HEK293 (cell line): Measurements from ENCODE around the gene FOXN3.

Experiments
- KLF9 ChIP-seq: fragments of 450-650 bp; formaldehyde crosslinking; IDR thresholded peaks from 2 replicates; pipeline ENCODE4 v1.5.1; 2016; ENCODE audit warnings: missing biosample characterization, missing genetic modification characterization, low read depth
- YY1 ChIP-seq: fragments of 450-650 bp; formaldehyde crosslinking; IDR thresholded peaks from 2 replicates; pipeline ENCODE4 v1.5.1; 2018; ENCODE audit warnings: missing biosample characterization, missing genetic modification characterization
- ZBTB21 ChIP-seq: fragments of 450-650 bp; formaldehyde crosslinking; IDR thresholded peaks from 2 replicates; pipeline ENCODE4 v1.5.1; 2017; ENCODE audit warnings: missing biosample characterization, missing genetic modification characterization
- ZNF146 ChIP-seq: fragments of 450-650 bp; formaldehyde crosslinking; IDR thresholded peaks from 2 replicates; pipeline ENCODE4 v1.5.1; 2016; ENCODE audit warnings: missing biosample characterization, missing genetic modification characterization
- ZNF274 ChIP-seq, 2 experiments: fragments of 200-500 bp in 1 of 2; fragments of 450-650 bp in 1 of 2; sonication (Bioruptor generic) in 1 of 2; formaldehyde crosslinking in 1 of 2; IDR thresholded peaks; 2 replicates each; pipeline versions ENCODE4 v1.5.1 to v1.6.1; 2014 to 2016; ENCODE audit warnings: borderline replicate concordance in 1 of 2, inconsistent platforms in 1 of 2, low read length in 1 of 2, missing biosample characterization in 1 of 2, missing genetic modification characterization in 1 of 2
- ZNF37A ChIP-seq: fragments of 450-650 bp; IDR thresholded peaks from 2 replicates; pipeline ENCODE4 v1.5.1; 2018; ENCODE audit warnings: missing biosample characterization, missing genetic modification characterization
- ZNF423 ChIP-seq: fragments of 450-650 bp; formaldehyde crosslinking; IDR thresholded peaks from 2 replicates; pipeline ENCODE4 v1.5.1; 2016; ENCODE audit warnings: missing biosample characterization, missing genetic modification characterization
- ZNF544 ChIP-seq: fragments of 450-650 bp; formaldehyde crosslinking; IDR thresholded peaks from 2 replicates; pipeline ENCODE4 v1.5.0; 2017; ENCODE audit warnings: missing biosample characterization, missing genetic modification characterization
- ZNF629 ChIP-seq: fragments of 450-650 bp; formaldehyde crosslinking; IDR thresholded peaks from 2 replicates; pipeline ENCODE4 v1.5.1; 2017; ENCODE audit warnings: missing biosample characterization, missing genetic modification characterization
- ZNF785 ChIP-seq: fragments of 450-650 bp; formaldehyde crosslinking; IDR thresholded peaks from 2 replicates; pipeline ENCODE4 v1.5.1; 2016; ENCODE audit warnings: missing biosample characterization, missing genetic modification characterization
- TF ChIP-seq, protein P1 (sequence below): fragments of 450-650 bp; formaldehyde crosslinking; IDR thresholded peaks from 2 replicates; pipeline ENCODE4 v1.5.1; 2016; ENCODE audit warnings: missing biosample characterization, missing genetic modification characterization
- TF ChIP-seq, protein P2 (sequence below): fragments of 450-650 bp; formaldehyde crosslinking; IDR thresholded peaks from 2 replicates; pipeline ENCODE4 v1.5.1; 2016; ENCODE audit warnings: missing biosample characterization, missing genetic modification characterization
- TF ChIP-seq, protein P3 (sequence below): sonication (generic); formaldehyde crosslinking; IDR thresholded peaks from 2 replicates; pipeline ENCODE4 v1.8.1; 2022; ENCODE audit warnings: mild to moderate bottlenecking, moderate library complexity, missing genetic modification reagents
- TF ChIP-seq, protein P4 (sequence below): fragments of 450-650 bp; formaldehyde crosslinking; IDR thresholded peaks from 2 replicates; pipeline ENCODE4; 2016; ENCODE audit warnings: missing biosample characterization, missing genetic modification characterization

DNA sequence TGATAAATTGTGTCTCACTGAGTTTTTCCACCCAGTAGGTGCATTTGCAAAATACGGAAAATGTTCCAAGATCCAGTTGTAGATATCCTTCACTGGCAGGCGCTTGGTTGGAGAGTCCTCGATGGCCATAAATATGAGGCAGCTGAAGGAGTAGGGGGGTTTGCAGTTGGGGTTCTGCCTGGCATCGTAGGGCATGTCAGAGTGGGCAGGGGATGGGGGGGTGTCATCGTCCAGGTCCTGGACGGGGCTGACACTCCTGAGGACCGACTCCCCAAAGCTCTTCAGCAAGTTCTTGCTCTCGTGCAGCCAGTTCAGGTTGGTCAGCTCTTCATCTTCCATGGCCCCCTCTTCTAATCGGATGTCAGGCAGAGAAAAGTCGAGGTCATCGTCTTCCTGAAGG lies 5.1 kb downstream of the FOXN3 start:
- TF ChIP-seq ZNF544 (tag by site-specific recombination) = no peak
- TF ChIP-seq, protein P1, sequence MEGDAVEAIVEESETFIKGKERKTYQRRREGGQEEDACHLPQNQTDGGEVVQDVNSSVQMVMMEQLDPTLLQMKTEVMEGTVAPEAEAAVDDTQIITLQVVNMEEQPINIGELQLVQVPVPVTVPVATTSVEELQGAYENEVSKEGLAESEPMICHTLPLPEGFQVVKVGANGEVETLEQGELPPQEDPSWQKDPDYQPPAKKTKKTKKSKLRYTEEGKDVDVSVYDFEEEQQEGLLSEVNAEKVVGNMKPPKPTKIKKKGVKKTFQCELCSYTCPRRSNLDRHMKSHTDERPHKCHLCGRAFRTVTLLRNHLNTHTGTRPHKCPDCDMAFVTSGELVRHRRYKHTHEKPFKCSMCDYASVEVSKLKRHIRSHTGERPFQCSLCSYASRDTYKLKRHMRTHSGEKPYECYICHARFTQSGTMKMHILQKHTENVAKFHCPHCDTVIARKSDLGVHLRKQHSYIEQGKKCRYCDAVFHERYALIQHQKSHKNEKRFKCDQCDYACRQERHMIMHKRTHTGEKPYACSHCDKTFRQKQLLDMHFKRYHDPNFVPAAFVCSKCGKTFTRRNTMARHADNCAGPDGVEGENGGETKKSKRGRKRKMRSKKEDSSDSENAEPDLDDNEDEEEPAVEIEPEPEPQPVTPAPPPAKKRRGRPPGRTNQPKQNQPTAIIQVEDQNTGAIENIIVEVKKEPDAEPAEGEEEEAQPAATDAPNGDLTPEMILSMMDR (tag by site-specific recombination) = no peak
- TF ChIP-seq ZNF785 (tag by site-specific recombination) = no peak
- TF ChIP-seq YY1 (tag by site-specific recombination) = no peak
- no peak for TF ChIP-seq ZNF629 (tag by site-specific recombination)
- TF ChIP-seq, protein P2, sequence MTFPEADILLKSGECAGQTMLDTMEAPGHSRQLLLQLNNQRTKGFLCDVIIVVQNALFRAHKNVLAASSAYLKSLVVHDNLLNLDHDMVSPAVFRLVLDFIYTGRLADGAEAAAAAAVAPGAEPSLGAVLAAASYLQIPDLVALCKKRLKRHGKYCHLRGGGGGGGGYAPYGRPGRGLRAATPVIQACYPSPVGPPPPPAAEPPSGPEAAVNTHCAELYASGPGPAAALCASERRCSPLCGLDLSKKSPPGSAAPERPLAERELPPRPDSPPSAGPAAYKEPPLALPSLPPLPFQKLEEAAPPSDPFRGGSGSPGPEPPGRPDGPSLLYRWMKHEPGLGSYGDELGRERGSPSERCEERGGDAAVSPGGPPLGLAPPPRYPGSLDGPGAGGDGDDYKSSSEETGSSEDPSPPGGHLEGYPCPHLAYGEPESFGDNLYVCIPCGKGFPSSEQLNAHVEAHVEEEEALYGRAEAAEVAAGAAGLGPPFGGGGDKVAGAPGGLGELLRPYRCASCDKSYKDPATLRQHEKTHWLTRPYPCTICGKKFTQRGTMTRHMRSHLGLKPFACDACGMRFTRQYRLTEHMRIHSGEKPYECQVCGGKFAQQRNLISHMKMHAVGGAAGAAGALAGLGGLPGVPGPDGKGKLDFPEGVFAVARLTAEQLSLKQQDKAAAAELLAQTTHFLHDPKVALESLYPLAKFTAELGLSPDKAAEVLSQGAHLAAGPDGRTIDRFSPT (tag by site-specific recombination) = no peak
- no peak for TF ChIP-seq ZNF423 (tag by site-specific recombination)
- no peak for TF ChIP-seq ZNF37A
- TF ChIP-seq, protein P3, sequence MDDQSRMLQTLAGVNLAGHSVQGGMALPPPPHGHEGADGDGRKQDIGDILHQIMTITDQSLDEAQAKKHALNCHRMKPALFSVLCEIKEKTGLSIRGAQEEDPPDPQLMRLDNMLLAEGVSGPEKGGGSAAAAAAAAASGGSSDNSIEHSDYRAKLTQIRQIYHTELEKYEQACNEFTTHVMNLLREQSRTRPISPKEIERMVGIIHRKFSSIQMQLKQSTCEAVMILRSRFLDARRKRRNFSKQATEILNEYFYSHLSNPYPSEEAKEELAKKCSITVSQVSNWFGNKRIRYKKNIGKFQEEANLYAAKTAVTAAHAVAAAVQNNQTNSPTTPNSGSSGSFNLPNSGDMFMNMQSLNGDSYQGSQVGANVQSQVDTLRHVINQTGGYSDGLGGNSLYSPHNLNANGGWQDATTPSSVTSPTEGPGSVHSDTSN (CRISPR knock-in tag) = no peak
- TF ChIP-seq KLF9 (tag by site-specific recombination) = no peak
- TF ChIP-seq, protein P4, sequence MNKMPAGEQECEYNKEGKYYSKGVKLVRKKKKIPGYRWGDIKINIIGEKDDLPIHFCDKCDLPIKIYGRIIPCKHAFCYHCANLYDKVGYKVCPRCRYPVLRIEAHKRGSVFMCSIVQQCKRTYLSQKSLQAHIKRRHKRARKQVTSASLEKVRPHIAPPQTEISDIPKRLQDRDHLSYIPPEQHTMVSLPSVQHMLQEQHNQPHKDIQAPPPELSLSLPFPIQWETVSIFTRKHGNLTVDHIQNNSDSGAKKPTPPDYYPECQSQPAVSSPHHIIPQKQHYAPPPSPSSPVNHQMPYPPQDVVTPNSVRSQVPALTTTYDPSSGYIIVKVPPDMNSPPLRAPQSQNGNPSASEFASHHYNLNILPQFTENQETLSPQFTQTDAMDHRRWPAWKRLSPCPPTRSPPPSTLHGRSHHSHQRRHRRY = no peak
- TF ChIP-seq ZNF146 = no peak
- no peak for TF ChIP-seq ZBTB21 (tag by site-specific recombination)
- TF ChIP-seq ZNF274 (IDR thresholded peaks at IDR 0.05; ENCODE audit: low read length) = no peak
- no peak for TF ChIP-seq ZNF274 (tag by site-specific recombination; IDR thresholded peaks at IDR 0.05; ENCODE audit: borderline replicate concordance)
